NCI-H1694 treated with DMSO at 0.1 percent for 48 hours (cell line): ENCODE data around the gene ZFYVE26.
A peak's percentile ranks its signal among the peaks of the same experiment; 100 is the strongest.
"Not testable (repeated sequence)": the region's sequence is repeated elsewhere in the genome, so short reads cannot be mapped to it uniquely, and the experiment has no call there.

Source experiments
- DNase-seq: peaks from one replicate; lab custom pipeline; 2025; lab: John Stamatoyannopoulos, UW

Gene ZFYVE26

GRCh38 chr14:67705211-67705610 lies 111.2 kb downstream of the ZFYVE26 start:
- DNase-seq: no peak

GRCh38 chr14:67704484-67705089 lies 111.8 kb downstream of the ZFYVE26 start:
- DNase-seq: peak; percentile 73

GRCh38 chr14:67703997-67704396 lies 112.4 kb downstream of the ZFYVE26 start:
- DNase-seq: no peak

GRCh38 chr14:67701492-67701891 lies 114.9 kb downstream of the ZFYVE26 start, which contains the start of gene RDH12:
TSS of gene RDH12 (plus strand) at chr14:67701886. CDS start at chr14:67722643, 20,757 bp downstream.
- not testable (repeated sequence) for DNase-seq

- no peak for DNase-seq
These were observed 118.2 kb downstream of the ZFYVE26 start for GRCh38 chr14:67698179-67698578.

- no peak for DNase-seq
These were observed 119.4 kb downstream of the ZFYVE26 start for GRCh38 chr14:67697006-67697405.
